KMS-11 (cell line): ENCODE data around the gene PHLDB1.

Source experiments
- H2AFZ ChIP-seq: fragments of 200-600 bp; sonication (generic); 2 replicates; pipeline ENCODE4 v1.6.1; 2016; ENCODE audit warnings: antibody characterized with exemption, mixed run types, low read depth
- H3K27ac ChIP-seq: fragments of 200-600 bp; sonication (generic); 2 replicates; pipeline ENCODE4 v1.6.1; 2016; ENCODE audit warnings: mild to moderate bottlenecking, mixed run types
- H3K27me3 ChIP-seq: fragments of 200-600 bp; sonication (generic); 2 replicates; pipeline ENCODE4 v1.6.1; 2017; ENCODE audit warnings: mild to moderate bottlenecking, low read depth, mixed run types, moderate library complexity; ENCODE audit not compliant: insufficient read depth
- H3K36me3 ChIP-seq: fragments of 200-600 bp; sonication (generic); 2 replicates; pipeline ENCODE4 v1.6.1; 2017; ENCODE audit warnings: mild to moderate bottlenecking, mixed run types; ENCODE audit not compliant: insufficient read depth
- H3K4me1 ChIP-seq: fragments of 200-600 bp; sonication (generic); 2 replicates; pipeline ENCODE4 v1.6.1; 2016; ENCODE audit warnings: mild to moderate bottlenecking, low read depth, mixed run types; ENCODE audit not compliant: poor library complexity, severe bottlenecking
- H3K4me2 ChIP-seq: fragments of 200-600 bp; sonication (generic); 2 replicates; pipeline ENCODE4 v1.7.0; 2016; ENCODE audit warnings: mild to moderate bottlenecking, mixed run types
- H3K4me3 ChIP-seq: fragments of 200-600 bp; sonication (generic); IDR thresholded peaks from 2 replicates; pipeline ENCODE4 v1.6.1; 2017; ENCODE audit warnings: low read depth, low read length, mixed read lengths; ENCODE audit not compliant: insufficient read depth
- H3K79me2 ChIP-seq: fragments of 200-600 bp; sonication (generic); 2 replicates; pipeline ENCODE4 v1.6.1; 2016; ENCODE audit warnings: low read depth, mixed run types; ENCODE audit not compliant: insufficient read depth
- H3K9ac ChIP-seq: fragments of 200-600 bp; sonication (generic); 2 replicates; pipeline ENCODE4 v1.6.1; 2016; ENCODE audit warnings: mild to moderate bottlenecking, mixed run types
- H4K20me1 ChIP-seq: fragments of 200-600 bp; sonication (generic); 2 replicates; pipeline ENCODE4 v1.6.1; 2016; ENCODE audit warnings: mild to moderate bottlenecking, mixed run types; ENCODE audit not compliant: insufficient read depth
- TF ChIP-seq, protein P1 (sequence below): fragments of 200-600 bp; sonication (generic); conservative IDR thresholded peaks from 2 replicates; pipeline ENCODE4 v1.6.1; 2017; ENCODE audit warnings: low read depth, mild to moderate bottlenecking, antibody characterized with exemption, low read length, moderate library complexity, mixed read lengths

The PHLDB1 gene

DNA sequence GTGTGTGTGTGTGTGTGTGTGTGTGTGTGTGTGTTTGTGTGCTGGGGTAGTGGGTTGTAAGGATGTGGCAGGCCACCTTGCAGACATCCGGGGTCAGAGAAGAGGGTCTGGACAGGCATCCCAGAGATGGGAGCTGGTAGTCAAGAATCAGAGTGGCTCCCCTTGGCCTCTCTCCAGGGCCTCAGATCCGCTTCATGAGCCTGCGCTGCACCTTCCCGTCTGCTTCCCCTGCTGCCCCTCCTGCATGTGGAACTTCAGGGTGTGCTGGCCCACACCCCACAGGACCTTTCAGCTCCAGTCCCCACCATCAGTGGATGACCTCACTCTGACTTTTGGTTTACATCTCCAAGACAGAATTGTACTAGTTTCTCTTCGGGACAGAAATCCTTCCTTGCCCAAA lies 40.9 kb downstream of the PHLDB1 start:
- Histone ChIP-seq H3K4me1 (peaks cover 6% of the 10 kb centered on the region), H3K4me2 (no peak overlapping the region), H3K4me3 (no peak overlapping the region), H3K9ac (no peak overlapping the region), H2AFZ (no peak overlapping the region), H3K79me2 (no peaks in the 10 kb centered on the region), H4K20me1 (no peaks in the 10 kb centered on the region), H3K36me3 (no peaks in the 10 kb centered on the region), H3K27ac (no peak overlapping the region), H3K27me3 (no peaks in the 10 kb centered on the region)
- TF ChIP-seq, protein P1, sequence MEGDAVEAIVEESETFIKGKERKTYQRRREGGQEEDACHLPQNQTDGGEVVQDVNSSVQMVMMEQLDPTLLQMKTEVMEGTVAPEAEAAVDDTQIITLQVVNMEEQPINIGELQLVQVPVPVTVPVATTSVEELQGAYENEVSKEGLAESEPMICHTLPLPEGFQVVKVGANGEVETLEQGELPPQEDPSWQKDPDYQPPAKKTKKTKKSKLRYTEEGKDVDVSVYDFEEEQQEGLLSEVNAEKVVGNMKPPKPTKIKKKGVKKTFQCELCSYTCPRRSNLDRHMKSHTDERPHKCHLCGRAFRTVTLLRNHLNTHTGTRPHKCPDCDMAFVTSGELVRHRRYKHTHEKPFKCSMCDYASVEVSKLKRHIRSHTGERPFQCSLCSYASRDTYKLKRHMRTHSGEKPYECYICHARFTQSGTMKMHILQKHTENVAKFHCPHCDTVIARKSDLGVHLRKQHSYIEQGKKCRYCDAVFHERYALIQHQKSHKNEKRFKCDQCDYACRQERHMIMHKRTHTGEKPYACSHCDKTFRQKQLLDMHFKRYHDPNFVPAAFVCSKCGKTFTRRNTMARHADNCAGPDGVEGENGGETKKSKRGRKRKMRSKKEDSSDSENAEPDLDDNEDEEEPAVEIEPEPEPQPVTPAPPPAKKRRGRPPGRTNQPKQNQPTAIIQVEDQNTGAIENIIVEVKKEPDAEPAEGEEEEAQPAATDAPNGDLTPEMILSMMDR: no peak

DNA sequence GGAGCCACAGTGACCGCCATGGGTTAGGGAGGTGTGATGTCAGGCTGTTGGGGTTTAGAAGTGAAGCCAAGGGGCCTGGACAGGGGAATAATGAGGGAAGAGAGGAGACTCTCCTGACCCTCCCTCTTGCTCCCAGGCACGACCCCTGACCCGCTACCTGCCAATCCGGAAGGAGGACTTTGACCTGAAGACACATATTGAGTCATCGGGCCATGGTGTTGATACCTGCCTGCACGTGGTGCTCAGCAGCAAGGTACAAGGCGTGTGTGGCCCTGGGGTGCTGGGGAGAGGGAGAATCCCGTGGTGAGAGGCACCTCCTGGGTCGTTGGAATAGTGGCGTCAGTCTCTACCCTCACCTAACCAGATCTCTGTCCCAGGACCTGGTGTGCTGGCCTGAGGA lies 42.5 kb downstream of the PHLDB1 start:
- Histone ChIP-seq H2AFZ (no peak overlapping the region), H3K36me3 (no peaks in the 10 kb centered on the region), H3K79me2 (no peaks in the 10 kb centered on the region), H3K9ac (no peak overlapping the region), H3K27ac (no peak overlapping the region), H3K4me2 (no peak overlapping the region), H4K20me1 (no peaks in the 10 kb centered on the region), H3K4me3 (no peak overlapping the region), H3K4me1 (peaks cover 6% of the 10 kb centered on the region), H3K27me3 (no peaks in the 10 kb centered on the region)
- TF ChIP-seq, protein P1: no peak

DNA sequence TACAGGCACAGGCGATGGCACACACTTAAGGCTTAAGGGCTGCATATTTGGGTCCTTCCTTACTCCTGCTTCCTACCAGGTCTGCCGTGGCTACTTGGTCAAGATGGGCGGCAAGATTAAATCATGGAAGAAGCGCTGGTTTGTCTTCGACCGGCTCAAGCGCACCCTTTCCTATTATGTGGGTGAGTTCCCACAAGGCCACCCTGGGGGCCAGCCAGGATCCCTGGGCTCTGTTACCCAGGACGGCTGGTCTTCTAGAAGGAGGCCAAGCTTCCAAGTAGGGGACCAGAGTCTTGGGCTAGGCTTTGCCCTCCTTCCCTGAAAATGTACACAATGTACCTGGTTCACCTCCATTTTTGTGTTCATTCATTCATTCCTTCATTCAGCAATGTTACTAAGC lies 43.0 kb downstream of the PHLDB1 start:
- Histone ChIP-seq H3K4me2 (no peak overlapping the region), H3K27ac (no peak overlapping the region), H3K36me3 (no peaks in the 10 kb centered on the region), H3K9ac (no peak overlapping the region), H3K27me3 (no peaks in the 10 kb centered on the region), H4K20me1 (no peaks in the 10 kb centered on the region), H3K4me1 (peaks cover 6% of the 10 kb centered on the region), H3K4me3 (no peak overlapping the region), H2AFZ (no peak overlapping the region), H3K79me2 (no peaks in the 10 kb centered on the region)
- TF ChIP-seq, protein P1: no peak

DNA sequence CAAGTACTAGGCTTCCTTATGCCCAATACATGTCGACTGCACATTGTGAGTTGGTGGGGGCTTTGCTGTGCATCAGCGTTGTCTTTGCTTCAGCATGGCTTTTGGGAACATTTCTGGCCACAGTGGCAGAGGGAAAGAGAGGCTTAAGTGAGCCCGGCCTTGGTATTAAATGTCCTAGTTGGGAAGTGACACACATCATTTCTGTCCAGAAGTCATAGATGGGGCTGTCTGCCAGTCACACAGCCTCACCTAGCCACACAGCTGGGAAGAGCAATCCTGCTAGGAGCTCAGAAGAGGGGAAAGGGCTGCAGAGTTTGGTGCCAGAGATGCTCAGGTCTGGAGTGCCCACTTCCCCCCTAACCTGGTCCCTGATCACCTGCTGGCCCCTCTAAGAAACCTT lies 44.4 kb downstream of the PHLDB1 start:
- H3K4me2 ChIP-seq: no peak overlapping the region
- H3K36me3 ChIP-seq: no peaks in the 10 kb centered on the region
- no peak overlapping the region for H2AFZ ChIP-seq
- TF ChIP-seq, protein P1: no peak
- H3K79me2 ChIP-seq: no peaks in the 10 kb centered on the region
- H3K27ac ChIP-seq: no peak overlapping the region
- peaks cover 6% of the 10 kb centered on the region for H3K4me1 ChIP-seq
- H4K20me1 ChIP-seq: no peaks in the 10 kb centered on the region
- no peak overlapping the region for H3K9ac ChIP-seq
- H3K27me3 ChIP-seq: no peaks in the 10 kb centered on the region
- no peak overlapping the region for H3K4me3 ChIP-seq
